Neuron (in vitro differentiated cells): ENCODE data around the gene LCN10.

Experiments
- H2AFZ ChIP-seq: one replicate; pipeline ENCODE4 v1.6.1; 2013; ENCODE audit warnings: low read depth, mild to moderate bottlenecking, inconsistent platforms, low read length, moderate library complexity
- H3K27me3 ChIP-seq: one replicate; pipeline ENCODE4 v1.6.1; 2013; ENCODE audit warnings: low read length; ENCODE audit not compliant: insufficient read depth
- H3K36me3 ChIP-seq: one replicate; pipeline ENCODE4 v1.6.1; 2013; ENCODE audit warnings: low read length; ENCODE audit not compliant: insufficient read depth
- H3K4me1 ChIP-seq: one replicate; pipeline ENCODE4 v1.6.1; 2013; ENCODE audit warnings: low read length; ENCODE audit not compliant: insufficient read depth
- H3K4me3 ChIP-seq: 2 replicates; pipeline ENCODE4 v1.5.1; 2013; ENCODE audit warnings: mild to moderate bottlenecking, low read length, moderate library complexity
- H3K9me3 ChIP-seq: one replicate; pipeline ENCODE4 v1.6.1; 2013; ENCODE audit warnings: low read length

The LCN10 gene

DNA sequence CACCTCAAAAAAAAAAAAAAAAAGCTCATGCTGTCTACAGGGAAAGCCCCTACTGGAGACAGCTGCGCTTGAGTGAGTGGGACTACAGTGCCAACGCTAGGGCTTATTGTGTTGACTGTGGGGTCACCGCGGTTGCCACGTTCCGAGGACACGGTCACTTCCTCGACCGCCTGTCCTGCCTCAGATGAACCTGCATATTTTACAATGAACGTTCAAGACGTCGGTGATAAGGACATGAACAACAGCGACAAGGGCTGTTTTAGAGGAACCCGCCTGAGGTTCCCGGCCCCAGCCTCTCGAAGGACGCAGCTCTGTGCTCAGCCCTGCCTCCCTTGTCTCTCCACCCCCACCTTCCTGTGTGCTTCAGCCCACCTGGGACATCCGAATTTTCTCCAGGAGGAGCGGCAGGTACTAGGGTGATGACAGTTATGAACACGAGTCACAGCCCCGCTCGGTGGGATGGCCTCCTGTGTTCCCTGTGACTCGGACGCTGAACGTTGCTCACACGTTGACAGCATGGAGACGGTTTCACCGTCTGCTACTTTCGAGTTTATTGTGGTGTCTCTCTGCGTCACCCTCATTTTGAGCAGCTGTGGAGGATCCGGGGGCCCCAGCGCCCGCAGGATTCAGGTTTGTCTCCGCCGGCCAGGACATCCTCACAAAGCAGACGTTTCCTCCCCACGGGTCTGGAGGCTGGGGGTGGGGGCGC lies 41.6 kb downstream of the LCN10 start:
- H3K36me3 ChIP-seq: no peaks in the 10 kb centered on the region
- no peak overlapping the region for H2AFZ ChIP-seq
- no peaks in the 10 kb centered on the region for H3K9me3 ChIP-seq
- H3K27me3 ChIP-seq: peaks cover 16% of the 10 kb centered on the region
- H3K4me1 ChIP-seq: no peaks in the 10 kb centered on the region
- H3K4me3 ChIP-seq: no peak overlapping the region

DNA sequence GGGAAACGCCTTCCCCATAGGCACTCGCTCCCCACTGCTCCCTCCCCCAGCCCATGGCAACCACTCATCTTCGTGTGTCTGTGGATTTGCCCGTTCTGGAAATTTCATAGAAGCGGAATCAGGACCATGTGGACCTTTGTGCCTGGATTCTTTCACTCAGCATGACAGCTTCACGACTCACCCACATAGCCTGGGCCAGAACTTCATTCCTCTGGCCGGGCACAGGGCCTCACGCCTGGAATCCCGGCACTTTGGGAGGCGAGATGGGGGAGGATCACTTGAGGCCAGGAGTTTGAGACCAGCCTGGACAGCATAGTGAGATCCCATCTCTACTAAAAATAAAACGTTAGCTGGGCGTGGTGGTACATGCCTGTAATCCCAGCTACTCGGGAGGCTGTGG lies 42.4 kb downstream of the LCN10 start:
- H2AFZ ChIP-seq: no peak overlapping the region
- no peak overlapping the region for H3K4me3 ChIP-seq

GRCh38 chr9:136698635-136699246 lies 44.0 kb downstream of the LCN10 start:
- Histone ChIP-seq H3K4me3 (no peak overlapping the region), H3K9me3 (no peaks in the 10 kb centered on the region), H3K36me3 (no peaks in the 10 kb centered on the region), H2AFZ (no peak overlapping the region), H3K4me1 (no peaks in the 10 kb centered on the region), H3K27me3 (peaks cover 12% of the 10 kb centered on the region)

More for the DNA sequence above, 42.4 kb downstream of the LCN10 start:
- no peaks in the 10 kb centered on the region for H3K9me3 ChIP-seq
- H3K36me3 ChIP-seq: no peaks in the 10 kb centered on the region
- H3K4me1 ChIP-seq: no peaks in the 10 kb centered on the region
- H3K27me3 ChIP-seq: peaks cover 13% of the 10 kb centered on the region

GRCh38 chr9:136697821-136698526 lies 44.8 kb downstream of the LCN10 start:
- H3K4me3 ChIP-seq: no peak overlapping the region
- H2AFZ ChIP-seq: no peak overlapping the region
- H3K4me1 ChIP-seq: no peaks in the 10 kb centered on the region
- H3K9me3 ChIP-seq: no peaks in the 10 kb centered on the region
- H3K27me3 ChIP-seq: peaks cover 18% of the 10 kb centered on the region
- H3K36me3 ChIP-seq: no peaks in the 10 kb centered on the region

- peaks cover 24% of the 10 kb centered on the region for H3K27me3 ChIP-seq
- H3K4me3 ChIP-seq: no peak overlapping the region
- no peaks in the 10 kb centered on the region for H3K4me1 ChIP-seq
- H3K36me3 ChIP-seq: no peaks in the 10 kb centered on the region
- H3K9me3 ChIP-seq: no peaks in the 10 kb centered on the region
- no peak overlapping the region for H2AFZ ChIP-seq
Observed at GRCh38 chr9:136697146-136697820, 45.5 kb downstream of the LCN10 start.

DNA sequence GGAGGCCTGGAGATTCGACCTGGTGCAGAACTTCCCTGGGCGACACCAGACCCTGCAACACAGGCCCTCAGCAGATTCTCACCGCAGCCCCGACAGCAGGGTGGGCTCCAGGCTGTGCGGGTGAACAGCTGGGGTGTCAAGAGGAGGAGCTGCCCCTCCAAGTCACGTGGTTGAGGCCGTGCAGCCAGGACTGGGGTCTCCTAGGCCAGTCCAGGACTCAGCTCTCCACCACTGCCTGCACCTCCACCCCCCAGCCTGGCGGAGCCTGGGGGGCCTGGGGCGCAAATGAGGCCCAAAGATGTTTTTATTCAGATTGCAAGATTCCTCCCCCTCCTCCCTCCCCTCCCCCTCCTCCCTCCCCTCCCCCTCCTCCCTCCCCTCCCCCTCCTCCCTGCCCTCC lies 46.2 kb downstream of the LCN10 start:
- Histone ChIP-seq H3K9me3 (no peaks in the 10 kb centered on the region), H3K36me3 (no peaks in the 10 kb centered on the region), H2AFZ (no peak overlapping the region), H3K4me3 (no peak overlapping the region), H3K27me3 (peaks cover 25% of the 10 kb centered on the region), H3K4me1 (no peaks in the 10 kb centered on the region)

- Histone ChIP-seq H2AFZ (no peak overlapping the region), H3K36me3 (no peaks in the 10 kb centered on the region), H3K27me3 (peaks cover 20% of the 10 kb centered on the region), H3K4me3 (no peak overlapping the region), H3K4me1 (no peaks in the 10 kb centered on the region), H3K9me3 (no peaks in the 10 kb centered on the region)
Observed at GRCh38 chr9:136695955-136696354, 46.8 kb downstream of the LCN10 start.

DNA sequence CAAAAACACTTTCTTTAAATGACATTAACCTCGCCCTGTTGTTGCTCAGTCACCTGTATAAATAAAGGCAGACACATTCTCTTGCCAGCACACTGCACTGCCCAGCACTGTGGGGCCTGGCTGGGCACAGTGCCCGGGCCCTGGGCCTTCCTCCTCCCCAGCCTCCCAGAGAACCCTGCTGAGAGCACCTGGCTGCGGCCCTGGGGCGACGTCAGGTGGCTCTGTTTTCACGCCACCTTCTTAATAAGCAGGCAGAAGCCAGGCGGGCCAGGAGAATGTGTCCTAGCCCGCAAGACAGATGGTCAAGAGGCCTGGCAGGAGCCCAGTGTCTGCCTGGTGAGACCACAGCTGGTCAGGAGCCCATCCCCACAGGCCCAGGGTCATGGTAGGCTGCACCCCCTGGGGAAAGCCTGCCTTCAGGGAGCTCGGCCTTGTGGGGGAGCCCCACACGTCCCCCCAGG lies 47.3 kb downstream of the LCN10 start:
- H3K4me1 ChIP-seq: no peaks in the 10 kb centered on the region
- no peaks in the 10 kb centered on the region for H3K36me3 ChIP-seq
- no peak overlapping the region for H3K4me3 ChIP-seq
- H3K27me3 ChIP-seq: peaks cover 19% of the 10 kb centered on the region
- H2AFZ ChIP-seq: no peak overlapping the region
- no peaks in the 10 kb centered on the region for H3K9me3 ChIP-seq

DNA sequence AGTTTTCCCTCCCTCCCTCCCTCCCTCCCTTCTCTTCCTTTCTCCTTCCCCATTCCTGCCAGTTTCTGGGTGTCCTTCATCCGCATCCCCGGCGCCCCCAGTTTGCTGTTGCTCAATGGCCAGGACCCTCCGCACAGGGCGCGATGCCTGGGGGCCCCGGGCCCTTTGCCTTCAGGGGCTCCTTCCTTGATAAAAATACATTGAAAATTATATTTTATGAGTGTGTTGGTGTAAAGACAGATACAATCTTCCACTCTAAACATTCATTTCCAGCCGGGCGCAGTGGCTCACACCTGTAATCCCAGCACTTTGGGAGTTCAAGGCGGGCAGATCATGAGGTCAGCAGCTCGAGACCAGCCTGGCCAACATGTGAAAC lies 47.9 kb downstream of the LCN10 start:
- no peaks in the 10 kb centered on the region for H3K9me3 ChIP-seq
- H3K36me3 ChIP-seq: no peaks in the 10 kb centered on the region
- H3K4me3 ChIP-seq: no peak overlapping the region
- H3K27me3 ChIP-seq: peaks cover 20% of the 10 kb centered on the region
- no peaks in the 10 kb centered on the region for H3K4me1 ChIP-seq
- H2AFZ ChIP-seq: no peak overlapping the region

- no peaks in the 10 kb centered on the region for H3K36me3 ChIP-seq
- H3K27me3 ChIP-seq: peaks cover 22% of the 10 kb centered on the region
- no peak overlapping the region for H2AFZ ChIP-seq
- H3K4me1 ChIP-seq: no peaks in the 10 kb centered on the region
- H3K4me3 ChIP-seq: no peak overlapping the region
- no peaks in the 10 kb centered on the region for H3K9me3 ChIP-seq
Observed at GRCh38 chr9:136694163-136694871, 48.4 kb downstream of the LCN10 start.

DNA sequence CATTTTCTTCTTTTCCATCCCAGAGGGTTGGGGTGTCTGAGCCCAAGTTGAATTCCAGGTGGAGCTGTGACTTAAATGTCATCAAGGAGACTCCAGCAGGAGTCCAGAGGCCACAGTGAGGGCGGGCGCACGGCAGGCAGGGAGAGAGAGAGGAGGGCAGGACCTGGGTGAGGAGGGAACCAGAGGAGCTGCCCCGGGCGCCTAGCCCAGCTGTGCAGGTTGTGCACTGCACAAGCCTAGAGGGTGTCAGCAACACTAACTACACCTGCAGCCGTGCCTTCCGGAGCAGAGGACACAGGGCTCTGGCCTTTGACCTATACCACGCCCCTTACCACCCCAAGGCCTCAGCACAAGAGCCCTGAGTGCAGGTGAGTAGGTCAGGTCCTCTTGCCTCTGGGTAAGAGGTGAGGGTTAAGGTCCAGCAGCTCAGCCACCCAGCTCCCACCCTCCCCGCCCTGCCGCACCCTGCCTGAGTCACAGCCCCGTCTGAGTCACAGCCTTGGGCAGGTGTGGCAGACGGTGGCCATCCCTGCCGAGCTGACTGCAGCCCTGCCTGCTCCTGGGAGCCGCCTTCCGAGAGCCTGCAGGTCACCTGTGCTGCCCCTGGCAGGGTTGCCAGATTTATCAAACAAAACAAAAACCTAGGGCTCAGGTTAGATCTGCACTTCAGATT lies 49.1 kb downstream of the LCN10 start:
- H3K9me3 ChIP-seq: no peaks in the 10 kb centered on the region
- peaks cover 27% of the 10 kb centered on the region for H3K27me3 ChIP-seq
- no peaks in the 10 kb centered on the region for H3K36me3 ChIP-seq
- H2AFZ ChIP-seq: no peak overlapping the region
- no peaks in the 10 kb centered on the region for H3K4me1 ChIP-seq
- no peak overlapping the region for H3K4me3 ChIP-seq

GRCh38 chr9:136693135-136693489 lies 49.6 kb downstream of the LCN10 start:
- Histone ChIP-seq H3K36me3 (no peaks in the 10 kb centered on the region), H2AFZ (no peak overlapping the region), H3K4me1 (no peaks in the 10 kb centered on the region), H3K4me3 (no peak overlapping the region), H3K9me3 (no peaks in the 10 kb centered on the region), H3K27me3 (peaks cover 33% of the 10 kb centered on the region)
